Effector memory CD4-positive, alpha-beta T cell (primary cell): Measurements from ENCODE around the gene PLEKHA1.

Experiments used
- DNase-seq, 3 donors: peaks; one replicate each; pipeline ENCODE4 v3.0.0-alpha.2; 2020
- H3K27ac ChIP-seq: 2 replicates; pipeline ENCODE4 v1.7.0; 2013; ENCODE audit warnings: mild to moderate bottlenecking, low read length, moderate library complexity; ENCODE audit not compliant: insufficient read depth, poor library complexity, severe bottlenecking
- H3K27me3 ChIP-seq: replicated peaks from 2 replicates; pipeline ENCODE4 v1.7.0; 2013; ENCODE audit warnings: mild to moderate bottlenecking, low read length; ENCODE audit not compliant: insufficient read depth, control insufficient read depth, poor library complexity, severe bottlenecking
- H3K36me3 ChIP-seq: 2 replicates; pipeline ENCODE4 v1.7.0; 2013; ENCODE audit warnings: mild to moderate bottlenecking, low read length, moderate library complexity; ENCODE audit not compliant: control insufficient read depth, insufficient read depth
- H3K4me1 ChIP-seq: 2 replicates; pipeline ENCODE4 v1.7.0; 2013; ENCODE audit warnings: low read length, mild to moderate bottlenecking; ENCODE audit not compliant: control insufficient read depth, insufficient read depth, poor library complexity, severe bottlenecking
- H3K4me3 ChIP-seq: 2 replicates; pipeline ENCODE4 v1.7.0; 2013; ENCODE audit warnings: low read length, low read depth, mild to moderate bottlenecking; ENCODE audit not compliant: insufficient read depth, poor library complexity, severe bottlenecking
- H3K9me3 ChIP-seq: 2 replicates; pipeline ENCODE4 v1.7.0; 2013; ENCODE audit warnings: mild to moderate bottlenecking, low read length, moderate library complexity; ENCODE audit not compliant: control insufficient read depth

PLEKHA1 gene

GRCh38 chr10:122465401-122466040 is 91.0 kb downstream of the PLEKHA1 start:
- H3K27ac ChIP-seq = no peak overlapping the region
- no peak for DNase-seq
- H3K36me3 ChIP-seq = no peaks in the 10 kb centered on the region
- no peak overlapping the region for H3K4me3 ChIP-seq
- no peaks in the 10 kb centered on the region for H3K9me3 ChIP-seq
- H3K27me3 ChIP-seq = peaks cover 12% of the 10 kb centered on the region
- peaks cover 11% of the 10 kb centered on the region for H3K4me1 ChIP-seq

- no peaks in the 10 kb centered on the region for H3K36me3 ChIP-seq
- no peak overlapping the region for H3K27ac ChIP-seq
Observed at GRCh38 chr10:122466951-122467381, 92.5 kb downstream of the PLEKHA1 start.

GRCh38 chr10:122467701-122468100 is 93.2 kb downstream of the PLEKHA1 start:
- DNase-seq = no peak
- Histone ChIP-seq H3K36me3 (no peaks in the 10 kb centered on the region), H3K4me3 (no peak overlapping the region), H3K4me1 (no peaks in the 10 kb centered on the region), H3K9me3 (no peaks in the 10 kb centered on the region), H3K27me3 (no peaks in the 10 kb centered on the region), H3K27ac (no peak overlapping the region)

More at GRCh38 chr10:122466951-122467381, 92.5 kb downstream of the PLEKHA1 start:
- H3K27me3 ChIP-seq = peaks cover 5% of the 10 kb centered on the region
- H3K4me3 ChIP-seq = no peak overlapping the region
- no peak for DNase-seq
- no peaks in the 10 kb centered on the region for H3K9me3 ChIP-seq
- peaks cover 4% of the 10 kb centered on the region for H3K4me1 ChIP-seq

GRCh38 chr10:122468307-122468925 is 93.9 kb downstream of the PLEKHA1 start:
- no peak overlapping the region for H3K27ac ChIP-seq
- no peak for DNase-seq
- H3K27me3 ChIP-seq = no peaks in the 10 kb centered on the region
- H3K9me3 ChIP-seq = no peaks in the 10 kb centered on the region
- no peaks in the 10 kb centered on the region for H3K4me1 ChIP-seq
- no peak overlapping the region for H3K4me3 ChIP-seq
- no peaks in the 10 kb centered on the region for H3K36me3 ChIP-seq

GRCh38 chr10:122468926-122469781 is 94.6 kb downstream of the PLEKHA1 start:
- Histone ChIP-seq H3K27ac (no peak overlapping the region), H3K36me3 (no peaks in the 10 kb centered on the region), H3K27me3 (no peaks in the 10 kb centered on the region), H3K9me3 (no peaks in the 10 kb centered on the region), H3K4me3 (no peak overlapping the region), H3K4me1 (no peaks in the 10 kb centered on the region)
- no peak for DNase-seq

GRCh38 chr10:122469848-122470247 is 95.3 kb downstream of the PLEKHA1 start:
- Histone ChIP-seq H3K9me3 (no peaks in the 10 kb centered on the region), H3K27ac (no peak overlapping the region), H3K36me3 (no peaks in the 10 kb centered on the region), H3K4me3 (no peak overlapping the region), H3K27me3 (no peaks in the 10 kb centered on the region), H3K4me1 (no peaks in the 10 kb centered on the region)
- no peak for DNase-seq

- no peak overlapping the region for H3K27ac ChIP-seq
- H3K9me3 ChIP-seq = no peaks in the 10 kb centered on the region
- H3K36me3 ChIP-seq = no peaks in the 10 kb centered on the region
- H3K4me3 ChIP-seq = no peak overlapping the region
- H3K27me3 ChIP-seq = no peaks in the 10 kb centered on the region
- H3K4me1 ChIP-seq = no peaks in the 10 kb centered on the region
- no peak for DNase-seq
Observed at GRCh38 chr10:122471531-122472177, 97.1 kb downstream of the PLEKHA1 start.

- Histone ChIP-seq H3K27ac (no peak overlapping the region), H3K9me3 (no peaks in the 10 kb centered on the region), H3K27me3 (no peaks in the 10 kb centered on the region), H3K4me1 (no peaks in the 10 kb centered on the region), H3K4me3 (no peak overlapping the region), H3K36me3 (no peaks in the 10 kb centered on the region)
- no peak for DNase-seq
Observed at GRCh38 chr10:122473116-122473515, 98.6 kb downstream of the PLEKHA1 start.

- no peak for DNase-seq
- no peaks in the 10 kb centered on the region for H3K27me3 ChIP-seq
- no peaks in the 10 kb centered on the region for H3K4me1 ChIP-seq
- H3K36me3 ChIP-seq = no peaks in the 10 kb centered on the region
- no peak overlapping the region for H3K4me3 ChIP-seq
- no peaks in the 10 kb centered on the region for H3K9me3 ChIP-seq
- H3K27ac ChIP-seq = no peak overlapping the region
Observed at GRCh38 chr10:122474131-122474818, 99.8 kb downstream of the PLEKHA1 start.
